HEK293T (cell line): ENCODE data around the gene MGST2.

Experiments used
- CTCF ChIA-PET: fragments of 350-600 bp; formaldehyde crosslinking; extraction: SDS; loops from one replicate; lab custom pipeline; 2021; ENCODE audit warnings: antibody characterized with exemption, inconsistent platforms; lab: Yijun Ruan, JAX
- POLR2A ChIA-PET: fragments of 350-600 bp; formaldehyde crosslinking; extraction: SDS; loops from one replicate; lab custom pipeline; 2020; ENCODE audit warnings: antibody characterized with exemption, inconsistent platforms; lab: Yijun Ruan, JAX
- DNase-seq: peaks from one replicate; pipeline ENCODE4 v3.0.0; 2012; ENCODE audit warnings: mixed read lengths; ENCODE audit errors: extremely low spot score
- ARNT ChIP-seq: fragments of 450-650 bp; IDR thresholded peaks from 2 replicates; pipeline ENCODE4 v1.6.1; 2017; ENCODE audit warnings: mild to moderate bottlenecking
- BHLHE40 ChIP-seq: fragments of 450-650 bp; IDR thresholded peaks from 2 replicates; pipeline ENCODE4 v1.6.1; 2016; ENCODE audit warnings: mild to moderate bottlenecking, moderate library complexity, borderline replicate concordance
- CTBP1 ChIP-seq: fragments of 450-650 bp; IDR thresholded peaks from 2 replicates; pipeline ENCODE4 v1.6.1; 2016; ENCODE audit warnings: borderline replicate concordance
- ELF4 ChIP-seq: fragments of 450-650 bp; IDR thresholded peaks from 2 replicates; pipeline ENCODE4 v1.6.1; 2017; ENCODE audit warnings: antibody characterized with exemption
- FOXA1 ChIP-seq: fragments of 450-650 bp; IDR thresholded peaks from 2 replicates; pipeline ENCODE4 v1.6.1; 2016; ENCODE audit warnings: mild to moderate bottlenecking
- FOXK2 ChIP-seq: fragments of 450-650 bp; IDR thresholded peaks from 2 replicates; pipeline ENCODE4 v1.6.1; 2016; ENCODE audit warnings: mild to moderate bottlenecking
- FOXM1 ChIP-seq: fragments of 450-650 bp; IDR thresholded peaks from 2 replicates; pipeline ENCODE4 v1.6.1; 2017; ENCODE audit warnings: mild to moderate bottlenecking, borderline replicate concordance
- HDGF ChIP-seq: fragments of 450-650 bp; IDR thresholded peaks from 2 replicates; pipeline ENCODE4 v1.6.1; 2017; ENCODE audit warnings: antibody characterized with exemption, borderline replicate concordance
- L3MBTL2 ChIP-seq: fragments of 450-650 bp; conservative IDR thresholded peaks from 2 replicates; pipeline ENCODE4 v1.6.1; 2016; ENCODE audit warnings: mild to moderate bottlenecking
- LEF1 ChIP-seq: fragments of 450-650 bp; IDR thresholded peaks from 2 replicates; pipeline ENCODE4 v1.6.1; 2017; ENCODE audit warnings: mild to moderate bottlenecking, borderline replicate concordance
- NFRKB ChIP-seq: fragments of 450-650 bp; IDR thresholded peaks from 2 replicates; pipeline ENCODE4 v1.6.1; 2016; ENCODE audit warnings: mild to moderate bottlenecking, moderate library complexity
- SP1 ChIP-seq: fragments of 450-650 bp; IDR thresholded peaks from 2 replicates; pipeline ENCODE4 v1.6.1; 2017
- SUZ12 ChIP-seq: fragments of 450-650 bp; IDR thresholded peaks from 2 replicates; pipeline ENCODE4 v1.6.1; 2016; ENCODE audit warnings: mild to moderate bottlenecking
- TARDBP ChIP-seq: fragments of 450-650 bp; IDR thresholded peaks from 2 replicates; pipeline ENCODE4 v1.6.1; 2016
- ZNF384 ChIP-seq: fragments of 450-650 bp; IDR thresholded peaks from 2 replicates; pipeline ENCODE4 v1.6.1; 2016
- TF ChIP-seq, protein P1 (sequence below): fragments of 450-650 bp; IDR thresholded peaks from 2 replicates; pipeline ENCODE4 v1.6.1; 2016

The MGST2 gene

DNA sequence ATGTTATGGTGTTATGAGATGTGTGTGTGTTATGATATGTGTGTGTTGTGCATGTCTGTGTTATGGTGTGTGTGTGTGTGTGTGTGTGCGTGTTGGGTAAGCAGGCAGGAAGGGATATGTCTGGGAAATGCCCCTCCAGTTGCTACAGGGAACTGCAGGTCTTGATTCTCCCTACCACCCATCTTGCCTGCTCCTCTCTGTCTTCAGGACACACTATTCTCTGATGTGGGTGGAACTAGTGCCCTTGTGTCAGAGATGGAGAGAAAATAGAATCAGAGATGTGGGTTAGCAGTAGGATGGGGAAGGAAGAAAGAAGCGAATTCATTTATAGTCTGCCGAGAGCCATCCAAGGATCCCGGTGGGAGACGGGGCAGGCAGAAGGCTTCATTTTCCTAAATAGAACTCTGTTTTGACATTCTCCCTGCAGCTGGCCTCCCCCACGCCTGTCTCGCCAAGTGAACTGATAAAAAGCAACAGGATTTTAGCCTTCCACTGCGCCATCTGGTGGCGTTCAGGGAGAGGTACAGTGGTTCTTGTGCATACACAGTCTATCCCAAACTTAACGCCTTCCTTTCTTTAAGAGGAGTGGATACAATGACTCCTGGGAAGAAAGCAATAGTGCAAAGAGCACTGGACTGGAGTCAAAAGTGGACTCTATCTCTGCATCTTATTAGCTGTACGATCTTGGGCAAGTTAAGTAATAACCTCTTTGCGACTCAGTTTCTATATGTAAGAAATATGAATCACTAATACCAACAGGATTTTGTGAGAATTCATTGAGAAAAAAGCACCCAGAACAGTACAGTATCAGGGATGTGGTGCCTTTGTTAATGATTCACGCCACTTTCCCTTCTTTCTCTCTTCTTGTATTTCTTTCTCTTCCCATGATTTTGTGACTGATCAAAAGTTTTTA lies 14.1 kb upstream of the MGST2 start:
- ChIA-PET CTCF (interaction anchor here (0.5 to 5.8 kb wide), 17 partner anchors 9 to 533 kb away, joined by 3 to 58 read pairs (median 3); partner anchors contain the start of gene MGST2), POLR2A (interaction anchor here (2.3 kb wide), 1 partner anchor 95 kb away, joined by 7 read pairs; the partner anchor contains the start of gene SETD7)
- TF ChIP-seq ELF4 (no peak), TARDBP (no peak), BHLHE40 (no peak), SUZ12 (no peak), LEF1 (no peak), FOXM1 (no peak), FOXA1 (no peak), L3MBTL2 (no peak), HDGF (no peak), CTBP1 (no peak), ZNF384 (no peak), SP1 (no peak), ARNT (no peak), NFRKB (no peak), FOXK2 (no peak)
- TF ChIP-seq, protein P1, sequence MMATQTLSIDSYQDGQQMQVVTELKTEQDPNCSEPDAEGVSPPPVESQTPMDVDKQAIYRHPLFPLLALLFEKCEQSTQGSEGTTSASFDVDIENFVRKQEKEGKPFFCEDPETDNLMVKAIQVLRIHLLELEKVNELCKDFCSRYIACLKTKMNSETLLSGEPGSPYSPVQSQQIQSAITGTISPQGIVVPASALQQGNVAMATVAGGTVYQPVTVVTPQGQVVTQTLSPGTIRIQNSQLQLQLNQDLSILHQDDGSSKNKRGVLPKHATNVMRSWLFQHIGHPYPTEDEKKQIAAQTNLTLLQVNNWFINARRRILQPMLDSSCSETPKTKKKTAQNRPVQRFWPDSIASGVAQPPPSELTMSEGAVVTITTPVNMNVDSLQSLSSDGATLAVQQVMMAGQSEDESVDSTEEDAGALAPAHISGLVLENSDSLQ = no peak
- DNase-seq = peak; percentile 71

DNA sequence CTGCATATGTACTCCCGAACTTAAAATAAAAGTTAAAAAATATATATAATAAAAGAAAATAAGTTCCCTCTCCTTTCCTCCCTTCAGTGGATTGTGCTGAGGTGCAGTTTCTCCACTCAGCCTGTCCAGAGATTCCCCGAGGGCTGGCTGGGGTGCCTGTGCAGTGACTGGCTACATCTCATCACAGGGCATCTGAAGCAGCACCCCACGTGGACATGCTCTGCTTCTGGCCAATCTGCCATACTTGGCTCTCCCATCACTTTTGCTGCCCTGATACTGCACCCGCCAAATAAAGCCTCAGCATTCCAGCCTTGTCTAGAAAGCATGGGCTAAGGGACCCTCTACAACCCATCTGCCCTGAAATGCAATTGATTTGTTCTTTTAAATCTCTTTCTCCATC lies 11.1 kb upstream of the MGST2 start:
- DNase-seq = no peak
- ChIA-PET CTCF (interaction anchor here (0.6 to 5.8 kb wide), 2 partner anchors 51 to 189 kb away, joined by 3 to 58 read pairs; no protein-coding TSS in a partner anchor), POLR2A (interaction anchor here (1.3 kb wide), 1 partner anchor 11 kb away, joined by 4 read pairs; the partner anchor contains the start of gene MGST2)
- TF ChIP-seq ARNT = no peak

DNA sequence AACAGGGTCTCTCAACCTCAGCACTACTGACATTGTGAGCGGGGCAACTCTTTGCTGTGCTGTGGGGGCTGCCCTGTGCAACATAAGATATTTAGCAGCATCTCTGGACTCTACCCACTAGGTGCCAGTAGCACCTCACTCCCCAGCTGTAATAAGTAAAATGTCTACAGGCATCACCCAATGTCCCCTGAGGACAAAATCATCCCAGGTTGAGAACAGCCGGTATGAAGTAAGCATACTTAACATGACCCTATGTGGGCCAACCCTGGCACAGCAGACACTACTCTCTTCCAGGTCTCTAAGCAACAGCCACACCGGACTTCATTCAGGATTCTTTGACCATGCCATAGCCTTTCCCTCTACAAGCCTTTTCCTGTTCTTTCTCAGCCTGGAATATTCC lies 10.5 kb upstream of the MGST2 start:
- POLR2A ChIA-PET = no interaction called here
- TF ChIP-seq FOXM1 (no peak), L3MBTL2 (no peak), CTBP1 (no peak), BHLHE40 (no peak), LEF1 (no peak), ELF4 (no peak), FOXA1 (no peak), TARDBP (no peak), HDGF (no peak), ZNF384 (no peak)
- CTCF ChIA-PET = interaction anchor here (0.6 kb wide), 1 partner anchor 189 kb away, joined by 3 read pairs; no protein-coding TSS in a partner anchor
- DNase-seq = no peak

GRCh38 chr4:139656614-139657486 lies 8.8 kb upstream of the MGST2 start:
- CTCF ChIA-PET = interaction anchor here (0.6 to 3.0 kb wide), 49 partner anchors 8 to 1186 kb away, joined by 3 to 33 read pairs (median 4); partner anchors contain the start of genes MGST2 and RAB33B
- POLR2A ChIA-PET = interaction anchor here (0.8 to 2.3 kb wide), 5 partner anchors 9 to 100 kb away, joined by 3 to 19 read pairs (median 3); partner anchors contain the start of gene MGST2
- DNase-seq = peak; percentile 81

GRCh38 chr4:139658185-139658584 lies 7.4 kb upstream of the MGST2 start:
- ChIA-PET CTCF (interaction anchor here (0.6 to 3.0 kb wide), 5 partner anchors 8 to 628 kb away, joined by 3 to 33 read pairs (median 11); partner anchors contain the start of gene MGST2), POLR2A (interaction anchor here (2.3 kb wide), 1 partner anchor 8 kb away, joined by 19 read pairs; the partner anchor contains the start of gene MGST2)
- DNase-seq = no peak
- TF ChIP-seq SUZ12 = no peak
- TF ChIP-seq BHLHE40 = no peak
- TF ChIP-seq ZNF384 = no peak

More at GRCh38 chr4:139656614-139657486, 8.8 kb upstream of the MGST2 start:
- no peak for TF ChIP-seq TARDBP
- TF ChIP-seq BHLHE40 = no peak
- no peak for TF ChIP-seq CTBP1
- no peak for TF ChIP-seq ELF4
- no peak for TF ChIP-seq ARNT
- TF ChIP-seq ZNF384 = no peak
- TF ChIP-seq NFRKB = no peak
- no peak for TF ChIP-seq FOXK2
- TF ChIP-seq, protein P1 = no peak
- TF ChIP-seq FOXM1 = no peak
- TF ChIP-seq L3MBTL2 = no peak
- no peak for TF ChIP-seq HDGF
- no peak for TF ChIP-seq SUZ12
- no peak for TF ChIP-seq FOXA1
- no peak for TF ChIP-seq LEF1
- no peak for TF ChIP-seq SP1
